Measurements from ENCODE around the gene TENT5C.

- TF ChIP-seq EZH2 (IDR thresholded peaks at IDR 0.05; ENCODE audit: low read length), result no peak
- no peak for TF ChIP-seq CTCF (optimal IDR thresholded peaks at IDR 0.05 in 1 of 3, IDR thresholded peaks at IDR 0.05 in 1 of 3, conservative IDR thresholded peaks at IDR 0.05 in 1 of 3; ENCODE audit: extremely low read depth in 1 of 3, insufficient read depth in 2 of 3, low read length in 3 of 3)
These were observed 37.1 kb downstream of the TENT5C start for GRCh38 chr1:117642963-117643362.
